Measurements from ENCODE around the gene ERBB2. TPM values are rescaled to one million over a fixed set of nuclear protein-coding genes. Genes with fewer than 3 reads are reported as not detected.

The ERBB2 gene
- total RNA-seq, 1 donor from 2014 or later: 66.2 TPM

GRCh38 chr17:39687546-39688474, 12.1 kb upstream of the ERBB2 start, which contains the start of gene PGAP3:
Gene PGAP3 (minus strand): TSS chr17:39688057. CDS start chr17:39688014, 43 bp downstream.
- H3K36me3 Mint-ChIP-seq (ENCODE audit: unreplicated experiment): peaks cover 9% of the 10 kb centered on the region
- H3K9me3 Mint-ChIP-seq (ENCODE audit: unreplicated experiment): no peaks in the 10 kb centered on the region
- no peaks in the 10 kb centered on the region for H3K27me3 Mint-ChIP-seq (ENCODE audit: unreplicated experiment)
- peak; percentile 94 for DNase-seq (ENCODE audit: extremely low spot score, unreplicated experiment)
- H3K27ac Mint-ChIP-seq (ENCODE audit: unreplicated experiment): peak within 1 kb of the TSS; percentile 99
- TF ChIP-seq, protein P1, sequence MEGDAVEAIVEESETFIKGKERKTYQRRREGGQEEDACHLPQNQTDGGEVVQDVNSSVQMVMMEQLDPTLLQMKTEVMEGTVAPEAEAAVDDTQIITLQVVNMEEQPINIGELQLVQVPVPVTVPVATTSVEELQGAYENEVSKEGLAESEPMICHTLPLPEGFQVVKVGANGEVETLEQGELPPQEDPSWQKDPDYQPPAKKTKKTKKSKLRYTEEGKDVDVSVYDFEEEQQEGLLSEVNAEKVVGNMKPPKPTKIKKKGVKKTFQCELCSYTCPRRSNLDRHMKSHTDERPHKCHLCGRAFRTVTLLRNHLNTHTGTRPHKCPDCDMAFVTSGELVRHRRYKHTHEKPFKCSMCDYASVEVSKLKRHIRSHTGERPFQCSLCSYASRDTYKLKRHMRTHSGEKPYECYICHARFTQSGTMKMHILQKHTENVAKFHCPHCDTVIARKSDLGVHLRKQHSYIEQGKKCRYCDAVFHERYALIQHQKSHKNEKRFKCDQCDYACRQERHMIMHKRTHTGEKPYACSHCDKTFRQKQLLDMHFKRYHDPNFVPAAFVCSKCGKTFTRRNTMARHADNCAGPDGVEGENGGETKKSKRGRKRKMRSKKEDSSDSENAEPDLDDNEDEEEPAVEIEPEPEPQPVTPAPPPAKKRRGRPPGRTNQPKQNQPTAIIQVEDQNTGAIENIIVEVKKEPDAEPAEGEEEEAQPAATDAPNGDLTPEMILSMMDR (IDR thresholded peaks at IDR 0.05): no peak
- peaks cover 21% of the 10 kb centered on the region for H3K4me1 Mint-ChIP-seq (ENCODE audit: unreplicated experiment)
- H3K4me3 Mint-ChIP-seq (ENCODE audit: unreplicated experiment): peak within 1 kb of the TSS; percentile 97

DNA sequence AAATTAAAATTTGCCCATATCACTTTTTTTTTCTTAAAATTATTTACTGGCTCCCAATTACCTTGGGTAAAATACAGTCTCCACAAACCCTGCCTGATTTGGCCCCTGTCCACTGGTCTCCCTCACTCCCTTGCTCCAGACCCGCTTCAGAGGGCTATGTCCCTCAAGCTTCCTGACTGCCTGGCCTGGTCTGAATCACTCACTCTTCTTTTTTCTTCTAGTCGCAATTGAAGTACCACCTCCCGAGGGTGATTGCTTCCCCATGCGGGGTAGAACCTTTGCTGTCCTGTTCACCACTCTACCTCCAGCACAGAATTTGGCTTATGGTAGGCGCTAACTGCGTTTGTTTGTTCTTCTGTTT, 11.4 kb upstream of the ERBB2 start:
- Mint-ChIP-seq H3K27ac (ENCODE audit: unreplicated experiment) (peak overlapping the region; percentile 99), H3K4me1 (ENCODE audit: unreplicated experiment) (peaks cover 21% of the 10 kb centered on the region)

GRCh38 chr17:39688945-39689344, 10.9 kb upstream of the ERBB2 start:
- no peaks in the 10 kb centered on the region for H3K27me3 Mint-ChIP-seq (ENCODE audit: unreplicated experiment)
- H3K4me3 Mint-ChIP-seq (ENCODE audit: unreplicated experiment): peak overlapping the region; percentile 97
- peaks cover 21% of the 10 kb centered on the region for H3K4me1 Mint-ChIP-seq (ENCODE audit: unreplicated experiment)
- DNase-seq (ENCODE audit: extremely low spot score, unreplicated experiment): no peak
- TF ChIP-seq, protein P1 (IDR thresholded peaks at IDR 0.05): no peak
- H3K36me3 Mint-ChIP-seq (ENCODE audit: unreplicated experiment): peaks cover 5% of the 10 kb centered on the region
- H3K9me3 Mint-ChIP-seq (ENCODE audit: unreplicated experiment): no peaks in the 10 kb centered on the region
- H3K27ac Mint-ChIP-seq (ENCODE audit: unreplicated experiment): no peak overlapping the region

More for the DNA sequence above, 11.4 kb upstream of the ERBB2 start:
- Mint-ChIP-seq H3K36me3 (ENCODE audit: unreplicated experiment) (peaks cover 5% of the 10 kb centered on the region), H3K27me3 (ENCODE audit: unreplicated experiment) (no peaks in the 10 kb centered on the region), H3K9me3 (ENCODE audit: unreplicated experiment) (no peaks in the 10 kb centered on the region), H3K4me3 (ENCODE audit: unreplicated experiment) (peak overlapping the region; percentile 97)
- no peak for DNase-seq (ENCODE audit: extremely low spot score, unreplicated experiment)
- TF ChIP-seq, protein P1 (IDR thresholded peaks at IDR 0.05): no peak

DNA sequence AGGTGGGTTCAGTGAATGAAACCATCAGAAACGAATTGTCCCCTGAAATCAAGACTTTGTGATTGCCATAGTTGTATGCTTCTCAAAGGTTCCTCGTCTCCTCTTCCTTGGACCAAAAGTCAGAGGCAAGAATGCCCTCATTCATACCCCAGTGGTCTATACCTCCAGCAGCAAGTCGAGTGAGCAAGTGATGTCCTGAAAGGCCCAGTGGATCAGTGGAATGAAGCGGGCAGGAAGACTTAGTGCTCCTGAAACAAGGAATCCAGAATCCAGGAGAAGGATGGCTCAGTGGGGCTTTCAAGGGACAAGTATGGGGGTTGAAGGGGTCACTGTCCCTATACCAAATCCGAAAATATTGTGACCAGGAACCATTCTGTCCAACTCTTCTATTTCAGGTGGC, 5.3 kb upstream of the ERBB2 start:
- Mint-ChIP-seq H3K36me3 (ENCODE audit: unreplicated experiment) (no peaks in the 10 kb centered on the region), H3K4me1 (ENCODE audit: unreplicated experiment) (peaks cover 9% of the 10 kb centered on the region), H3K9me3 (ENCODE audit: unreplicated experiment) (no peaks in the 10 kb centered on the region), H3K27ac (ENCODE audit: unreplicated experiment) (no peak overlapping the region), H3K27me3 (ENCODE audit: unreplicated experiment) (no peaks in the 10 kb centered on the region), H3K4me3 (ENCODE audit: unreplicated experiment) (no peak overlapping the region)
- DNase-seq (ENCODE audit: extremely low spot score, unreplicated experiment): no peak
- TF ChIP-seq, protein P1 (IDR thresholded peaks at IDR 0.05): no peak

GRCh38 chr17:39695089-39695474, 4.8 kb upstream of the ERBB2 start:
- DNase-seq (ENCODE audit: extremely low spot score, unreplicated experiment): no peak
- H3K27me3 Mint-ChIP-seq (ENCODE audit: unreplicated experiment): no peaks in the 10 kb centered on the region
- TF ChIP-seq, protein P1 (IDR thresholded peaks at IDR 0.05): no peak
- no peaks in the 10 kb centered on the region for H3K36me3 Mint-ChIP-seq (ENCODE audit: unreplicated experiment)
- H3K27ac Mint-ChIP-seq (ENCODE audit: unreplicated experiment): no peak overlapping the region
- no peaks in the 10 kb centered on the region for H3K9me3 Mint-ChIP-seq (ENCODE audit: unreplicated experiment)
- peaks cover 11% of the 10 kb centered on the region for H3K4me1 Mint-ChIP-seq (ENCODE audit: unreplicated experiment)
- no peak overlapping the region for H3K4me3 Mint-ChIP-seq (ENCODE audit: unreplicated experiment)
